Measurements from ENCODE around the gene LAYN.

DNA sequence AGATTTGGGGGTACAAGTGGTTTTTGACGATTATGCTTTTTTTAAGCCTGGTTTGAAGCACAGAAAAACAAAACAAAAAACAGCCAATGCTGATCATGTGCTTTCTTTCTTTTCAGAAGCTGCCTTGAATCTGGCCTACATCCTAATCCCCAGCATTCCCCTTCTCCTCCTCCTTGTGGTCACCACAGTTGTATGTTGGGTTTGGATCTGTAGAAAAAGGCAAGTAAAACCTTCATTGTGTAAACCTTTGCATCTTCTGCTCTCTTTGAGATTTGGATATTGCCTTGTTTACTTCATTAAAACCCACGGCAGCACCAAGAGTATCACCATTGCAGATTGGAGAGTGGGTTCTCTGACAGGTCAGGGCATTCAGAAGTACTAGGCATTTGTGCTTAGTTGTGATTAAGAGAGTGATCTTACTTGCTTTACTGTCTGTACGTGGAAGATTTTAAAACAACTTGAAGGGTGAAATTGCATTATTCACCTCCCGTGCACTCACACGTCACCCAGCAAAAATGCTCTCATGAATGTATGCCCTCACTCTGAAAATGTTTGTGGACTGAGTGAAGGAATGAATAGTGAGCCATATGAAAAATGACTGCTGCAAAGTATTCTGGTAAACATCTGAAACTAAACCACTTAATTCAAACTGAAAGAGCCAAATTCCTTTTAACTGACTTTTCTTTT lies 17.0 kb downstream of the LAYN start:
- TF ChIP-seq, protein P1, sequence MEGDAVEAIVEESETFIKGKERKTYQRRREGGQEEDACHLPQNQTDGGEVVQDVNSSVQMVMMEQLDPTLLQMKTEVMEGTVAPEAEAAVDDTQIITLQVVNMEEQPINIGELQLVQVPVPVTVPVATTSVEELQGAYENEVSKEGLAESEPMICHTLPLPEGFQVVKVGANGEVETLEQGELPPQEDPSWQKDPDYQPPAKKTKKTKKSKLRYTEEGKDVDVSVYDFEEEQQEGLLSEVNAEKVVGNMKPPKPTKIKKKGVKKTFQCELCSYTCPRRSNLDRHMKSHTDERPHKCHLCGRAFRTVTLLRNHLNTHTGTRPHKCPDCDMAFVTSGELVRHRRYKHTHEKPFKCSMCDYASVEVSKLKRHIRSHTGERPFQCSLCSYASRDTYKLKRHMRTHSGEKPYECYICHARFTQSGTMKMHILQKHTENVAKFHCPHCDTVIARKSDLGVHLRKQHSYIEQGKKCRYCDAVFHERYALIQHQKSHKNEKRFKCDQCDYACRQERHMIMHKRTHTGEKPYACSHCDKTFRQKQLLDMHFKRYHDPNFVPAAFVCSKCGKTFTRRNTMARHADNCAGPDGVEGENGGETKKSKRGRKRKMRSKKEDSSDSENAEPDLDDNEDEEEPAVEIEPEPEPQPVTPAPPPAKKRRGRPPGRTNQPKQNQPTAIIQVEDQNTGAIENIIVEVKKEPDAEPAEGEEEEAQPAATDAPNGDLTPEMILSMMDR (conservative IDR thresholded peaks at IDR 0.05; ENCODE audit: low read depth, low read length): no peak
- TF ChIP-seq EZH2 (IDR thresholded peaks at IDR 0.05; ENCODE audit: borderline replicate concordance, low read depth, low read length, poor library complexity, severe bottlenecking): no peak

Measured in A673 (cell line).